Fibroblast of lung (primary cell): Measurements from ENCODE around the gene ZNF691.

Experiments used
- EZH2 ChIP-seq: IDR thresholded peaks from 2 replicates; pipeline ENCODE4 v1.5.1; 2012; ENCODE audit warnings: low read length, control low read depth, mild to moderate bottlenecking; ENCODE audit errors: missing control alignments
- TF ChIP-seq, protein P1 (sequence below), 2 donors: IDR thresholded peaks in 1 of 2; conservative IDR thresholded peaks in 1 of 2; 1 replicate in 1 of 2; 2 replicates in 1 of 2; pipeline ENCODE4 v1.5.1; 2011 to 2012; ENCODE audit warnings: low read length in 2 of 2, control low read depth in 1 of 2, inconsistent platforms in 1 of 2, low read depth in 1 of 2, mild to moderate bottlenecking in 1 of 2

DNA sequence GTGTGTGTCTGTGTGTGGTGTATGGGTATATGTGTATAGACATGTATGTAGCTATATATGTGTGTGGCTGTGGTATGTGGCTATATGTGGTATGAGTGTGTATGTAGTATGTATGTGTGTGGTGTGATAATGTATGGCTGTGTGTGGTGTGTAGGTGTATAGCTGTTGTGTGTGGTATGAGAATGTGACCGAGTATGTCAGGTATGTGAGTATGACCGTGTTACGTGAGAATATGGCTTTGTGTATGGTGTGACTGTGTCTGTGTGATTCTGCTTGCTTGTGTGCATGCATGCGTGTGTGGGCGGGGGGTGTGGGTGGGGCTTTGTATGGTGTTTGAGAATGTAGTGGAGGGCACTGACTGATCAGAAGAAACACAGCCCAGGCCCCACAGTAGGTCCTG, 3.5 kb downstream of the ZNF691 start:
- TF ChIP-seq, protein P1, sequence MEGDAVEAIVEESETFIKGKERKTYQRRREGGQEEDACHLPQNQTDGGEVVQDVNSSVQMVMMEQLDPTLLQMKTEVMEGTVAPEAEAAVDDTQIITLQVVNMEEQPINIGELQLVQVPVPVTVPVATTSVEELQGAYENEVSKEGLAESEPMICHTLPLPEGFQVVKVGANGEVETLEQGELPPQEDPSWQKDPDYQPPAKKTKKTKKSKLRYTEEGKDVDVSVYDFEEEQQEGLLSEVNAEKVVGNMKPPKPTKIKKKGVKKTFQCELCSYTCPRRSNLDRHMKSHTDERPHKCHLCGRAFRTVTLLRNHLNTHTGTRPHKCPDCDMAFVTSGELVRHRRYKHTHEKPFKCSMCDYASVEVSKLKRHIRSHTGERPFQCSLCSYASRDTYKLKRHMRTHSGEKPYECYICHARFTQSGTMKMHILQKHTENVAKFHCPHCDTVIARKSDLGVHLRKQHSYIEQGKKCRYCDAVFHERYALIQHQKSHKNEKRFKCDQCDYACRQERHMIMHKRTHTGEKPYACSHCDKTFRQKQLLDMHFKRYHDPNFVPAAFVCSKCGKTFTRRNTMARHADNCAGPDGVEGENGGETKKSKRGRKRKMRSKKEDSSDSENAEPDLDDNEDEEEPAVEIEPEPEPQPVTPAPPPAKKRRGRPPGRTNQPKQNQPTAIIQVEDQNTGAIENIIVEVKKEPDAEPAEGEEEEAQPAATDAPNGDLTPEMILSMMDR (conservative IDR thresholded peaks at IDR 0.05 in 1 of 2, IDR thresholded peaks at IDR 0.05 in 1 of 2; ENCODE audit: low read depth in 1 of 2, low read length in 2 of 2), result no peak
- no peak for TF ChIP-seq EZH2
